Measurements from ENCODE around the gene SMIM23.
A peak's percentile ranks its signal among the peaks of the same experiment; 100 is the strongest.

Gene SMIM23

GRCh38 chr5:171785517-171785916, at the start of gene SMIM23:
TSS of gene SMIM23 (plus strand) at chr5:171785817. CDS start at chr5:171785872, 55 bp downstream.
- DNase-seq (ENCODE audit: low read depth) = no peak
- TF ChIP-seq CTCF (IDR thresholded peaks at IDR 0.05; ENCODE audit: insufficient read depth, low read depth, low read length, missing control alignments) = no peak
- H3K4me3 ChIP-seq (ENCODE audit: low read depth, low read length) = no peak within 1 kb of the TSS

GRCh38 chr5:171736976-171737891, 48.4 kb upstream of the SMIM23 start:
- DNase-seq (ENCODE audit: low read depth) = no peak
- TF ChIP-seq CTCF (IDR thresholded peaks at IDR 0.05; ENCODE audit: insufficient read depth, low read depth, low read length, missing control alignments) = no peak
- no peak overlapping the region for H3K4me3 ChIP-seq (ENCODE audit: low read depth, low read length)

GRCh38 chr5:171738501-171738900, 47.1 kb upstream of the SMIM23 start:
- no peak for TF ChIP-seq CTCF (IDR thresholded peaks at IDR 0.05; ENCODE audit: insufficient read depth, low read depth, low read length, missing control alignments)
- H3K4me3 ChIP-seq (ENCODE audit: low read depth, low read length) = no peak overlapping the region
- no peak for DNase-seq (ENCODE audit: low read depth)

GRCh38 chr5:171739271-171739670, 46.3 kb upstream of the SMIM23 start:
- no peak for DNase-seq (ENCODE audit: low read depth)
- H3K4me3 ChIP-seq (ENCODE audit: low read depth, low read length) = no peak overlapping the region
- no peak for TF ChIP-seq CTCF (IDR thresholded peaks at IDR 0.05; ENCODE audit: insufficient read depth, low read depth, low read length, missing control alignments)

GRCh38 chr5:171743436-171744076, 42.1 kb upstream of the SMIM23 start:
- peak; percentile 44 for DNase-seq (ENCODE audit: low read depth)
- TF ChIP-seq CTCF (IDR thresholded peaks at IDR 0.05; ENCODE audit: insufficient read depth, low read depth, low read length, missing control alignments) = no peak
- H3K4me3 ChIP-seq (ENCODE audit: low read depth, low read length) = no peak overlapping the region

- no peak overlapping the region for H3K4me3 ChIP-seq (ENCODE audit: low read depth, low read length)
- no peak for TF ChIP-seq CTCF (IDR thresholded peaks at IDR 0.05; ENCODE audit: insufficient read depth, low read depth, low read length, missing control alignments)
- DNase-seq (ENCODE audit: low read depth) = no peak
Measured at GRCh38 chr5:171744264-171744663, 41.4 kb upstream of the SMIM23 start.
